HG02642 (cell line): ENCODE data around the gene PIEZO1.

ENCODE experiments used
- ATAC-seq: cut with Tn5 transposase; IDR thresholded peaks from one replicate; pipeline ENCODE4 v1.9.1; 2021; ENCODE audit warnings: mild to moderate bottlenecking; ENCODE audit not compliant: unreplicated experiment, poor library complexity

Gene PIEZO1

GRCh38 chr16:88817785-88818574, 33.0 kb upstream of the PIEZO1 start:
- ATAC-seq: no peak

DNA sequence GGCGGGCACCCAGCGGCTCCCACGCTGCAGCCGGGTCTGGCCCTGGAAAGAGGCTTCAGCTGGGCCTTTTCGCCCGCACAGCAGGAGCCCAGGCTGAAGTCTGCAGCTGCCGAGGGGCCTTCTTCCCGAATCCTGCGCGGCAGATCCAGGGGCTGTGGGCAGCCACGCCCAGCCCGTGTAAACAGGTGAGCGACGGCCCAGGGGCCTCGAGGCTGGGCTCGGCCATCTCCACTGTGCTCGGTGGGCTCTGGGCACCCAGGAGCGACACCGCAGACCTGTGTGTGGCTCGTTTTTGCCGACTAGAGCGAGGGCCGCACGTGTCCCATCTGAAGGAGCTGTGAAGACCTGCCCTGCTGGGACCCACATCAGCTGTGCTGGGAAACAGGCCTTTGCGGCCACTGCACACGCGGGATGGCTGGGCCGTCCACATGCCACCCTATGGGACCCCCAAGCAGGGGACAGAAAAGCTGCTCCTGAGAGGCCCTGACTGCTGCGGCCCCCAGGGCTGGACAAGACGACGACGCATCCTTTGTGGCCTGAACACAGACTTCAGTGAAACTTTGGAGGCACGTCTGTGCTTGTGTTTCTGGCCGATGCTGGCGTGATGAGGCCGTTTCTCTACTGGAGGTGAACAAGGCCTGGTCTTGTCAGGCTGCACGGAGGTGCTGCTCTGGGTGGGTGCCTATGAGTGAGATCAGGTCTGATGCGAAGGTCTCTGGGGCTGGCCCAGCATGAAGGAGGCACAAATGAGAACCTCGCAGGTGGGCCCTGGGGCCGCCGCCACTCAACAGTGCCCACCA, 31.9 kb upstream of the PIEZO1 start:
- no peak for ATAC-seq

DNA sequence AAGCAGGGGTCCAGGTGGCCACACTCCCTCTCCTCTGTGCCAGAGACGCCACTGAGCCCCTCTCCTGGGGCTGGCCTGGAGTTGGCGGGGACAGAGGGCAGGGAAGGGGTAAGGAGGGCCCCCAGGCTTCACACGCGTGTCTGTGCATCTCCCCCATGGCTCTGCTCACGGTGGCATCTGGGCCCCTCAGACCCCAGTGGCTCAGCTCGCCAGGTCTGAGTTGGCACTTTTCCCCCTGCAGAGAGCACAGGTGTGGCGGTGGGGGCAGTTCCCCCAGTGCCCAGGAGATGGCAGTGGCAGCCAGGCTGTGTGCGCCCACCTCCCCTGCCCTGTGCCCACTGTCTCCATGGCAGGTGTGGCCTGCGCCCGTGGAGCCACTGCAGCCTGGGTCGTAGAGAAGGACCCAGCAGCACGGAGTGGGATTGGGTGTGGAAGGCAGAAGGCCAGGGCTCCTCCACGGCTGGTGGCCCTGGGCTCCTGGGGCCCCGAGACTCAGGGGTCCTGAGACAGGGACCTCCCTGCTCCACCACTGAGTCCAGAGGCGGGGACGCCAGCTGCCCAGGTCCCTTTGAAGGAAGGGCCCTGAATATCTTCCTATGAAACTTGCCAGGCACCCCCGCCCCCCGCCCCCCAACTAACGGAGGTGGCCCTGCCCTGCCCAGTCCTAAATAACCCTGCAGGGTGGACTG, 31.0 kb upstream of the PIEZO1 start:
- no peak for ATAC-seq

- ATAC-seq: no peak
Observed at GRCh38 chr16:88815227-88815626, 30.2 kb upstream of the PIEZO1 start.

GRCh38 chr16:88814144-88814502, 29.1 kb upstream of the PIEZO1 start:
- ATAC-seq: no peak

DNA sequence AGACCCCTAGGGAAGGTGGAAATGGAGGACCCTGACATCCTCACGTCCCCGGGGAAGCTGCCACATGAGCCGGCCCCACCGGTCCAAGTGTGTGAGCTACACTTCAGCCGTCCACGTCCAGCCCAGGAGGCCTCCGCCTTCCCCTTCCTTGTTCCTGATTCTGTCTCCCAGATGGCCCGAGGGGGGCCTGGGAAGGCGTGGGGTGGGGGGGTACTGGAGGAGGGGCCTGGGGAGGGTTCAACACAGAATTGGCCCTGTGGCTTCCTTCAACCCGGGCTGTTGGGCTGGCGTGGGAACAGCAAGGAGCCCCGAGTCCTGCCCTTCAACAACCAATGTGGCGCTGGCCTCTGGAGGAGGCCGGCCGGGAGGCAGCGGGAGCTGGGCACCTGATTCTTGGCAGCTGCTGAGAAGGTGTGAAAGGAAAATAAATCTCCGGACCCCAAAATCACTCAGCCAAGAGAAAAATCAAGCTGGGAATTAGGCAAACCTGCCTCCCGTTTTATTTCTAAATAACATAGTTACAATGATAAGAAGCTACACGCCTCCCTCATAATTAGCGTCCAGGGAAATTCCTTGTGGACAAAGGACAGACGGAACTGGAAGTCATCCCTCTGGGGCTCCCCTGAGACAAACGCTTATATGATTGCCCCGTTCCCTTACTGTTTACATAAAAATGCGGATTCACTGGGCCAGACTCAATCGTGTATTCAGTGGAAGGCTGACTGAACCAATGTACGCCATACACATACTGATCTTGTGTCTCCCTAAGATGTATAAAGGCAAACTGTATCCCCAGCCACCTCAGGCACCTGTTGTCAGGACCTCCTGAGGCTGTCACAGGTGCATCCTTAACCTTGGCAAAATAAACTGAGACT, 28.5 kb upstream of the PIEZO1 start:
- ATAC-seq: no peak

DNA sequence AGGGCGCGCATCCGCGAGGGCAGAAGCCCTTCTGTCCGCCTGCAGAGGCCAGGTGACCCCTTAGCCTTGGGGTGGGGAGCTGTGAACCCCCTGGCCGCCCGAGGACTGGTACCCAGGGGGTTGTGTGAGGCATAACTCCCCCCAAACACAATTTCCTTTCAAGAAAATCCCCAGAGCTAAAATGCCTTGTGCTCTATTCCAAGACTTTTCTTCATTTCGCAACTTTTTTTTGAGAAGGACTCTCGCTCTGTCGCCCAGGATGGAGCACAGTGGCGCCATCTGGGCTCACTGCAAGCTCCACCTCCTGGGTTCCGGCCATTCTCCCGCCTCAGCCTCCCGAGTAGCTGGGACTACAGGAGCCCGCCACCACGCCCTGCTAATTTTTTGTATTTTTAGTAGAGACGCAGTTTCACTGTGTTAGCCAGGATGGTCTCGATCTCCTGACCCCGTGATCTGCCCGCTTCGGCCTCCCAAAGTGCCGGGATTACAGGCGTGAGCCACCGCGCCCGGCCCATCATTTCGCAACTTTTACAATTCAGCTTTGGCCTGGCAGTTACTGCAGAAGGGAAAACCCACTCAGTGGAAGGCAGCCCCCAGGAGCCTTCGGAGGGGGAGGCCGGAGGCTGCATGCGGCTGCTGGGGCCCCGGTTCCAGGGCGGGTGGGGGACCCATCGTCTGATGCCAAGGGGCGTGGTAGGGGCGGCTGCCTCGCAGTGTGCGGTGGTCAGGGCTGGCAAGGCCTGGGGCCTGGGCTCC, 27.7 kb upstream of the PIEZO1 start:
- ATAC-seq: no peak

- ATAC-seq: peak; percentile 82
Observed at GRCh38 chr16:88811769-88812512, 26.9 kb upstream of the PIEZO1 start, which contains the start of gene APRT. APRT (minus strand) TSS chr16:88811928; CDS start chr16:88811899, 29 bp downstream.

GRCh38 chr16:88810912-88811768, 26.1 kb upstream of the PIEZO1 start:
- peak; percentile 48 for ATAC-seq

- ATAC-seq: no peak
Observed at GRCh38 chr16:88810166-88810911, 25.3 kb upstream of the PIEZO1 start.

- ATAC-seq: no peak
Observed at GRCh38 chr16:88809676-88810165, 24.7 kb upstream of the PIEZO1 start.

DNA sequence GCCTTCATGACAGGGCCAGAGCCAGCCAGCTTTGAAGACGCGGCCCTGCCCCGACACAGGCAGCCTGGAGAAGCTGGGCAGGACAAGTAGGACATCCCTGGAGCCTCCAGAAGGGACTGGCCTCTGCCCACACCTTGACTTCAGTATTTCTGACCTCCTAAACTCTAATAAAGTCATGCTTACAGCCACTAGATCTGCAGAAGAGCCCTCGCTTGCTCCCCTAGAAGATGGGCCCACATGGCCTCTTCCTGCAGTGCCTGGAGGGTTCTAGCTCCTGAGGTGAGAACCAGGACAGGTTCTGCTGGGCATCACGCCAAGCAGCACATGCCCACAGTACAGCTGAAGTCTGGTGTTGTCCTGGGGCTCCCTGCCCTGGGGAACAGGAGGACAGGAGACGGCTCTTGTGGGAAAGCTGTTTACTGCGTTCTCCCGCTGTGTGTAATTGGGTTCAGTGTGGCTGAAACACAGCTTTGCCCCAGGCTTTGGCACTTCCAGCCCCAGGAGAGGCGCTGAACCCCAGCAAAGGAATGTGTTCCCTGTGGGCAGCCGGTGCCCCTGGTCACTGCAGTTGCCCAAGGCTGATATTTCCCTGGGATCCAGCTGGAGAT, 24.2 kb upstream of the PIEZO1 start:
- ATAC-seq: no peak

GRCh38 chr16:88807626-88808453, 22.8 kb upstream of the PIEZO1 start:
- no peak for ATAC-seq

GRCh38 chr16:88807142-88807625, 22.2 kb upstream of the PIEZO1 start:
- no peak for ATAC-seq

GRCh38 chr16:88806491-88807111, 21.6 kb upstream of the PIEZO1 start:
- ATAC-seq: no peak
